HG03354 (cell line): ENCODE data around the gene HM13.
"Not testable (repeated sequence)": the region's sequence is repeated elsewhere in the genome, so short reads cannot be mapped to it uniquely, and the experiment has no call there.

Experiments
- ATAC-seq: cut with Tn5 transposase; IDR thresholded peaks from one replicate; pipeline ENCODE4 v1.9.1; 2021; ENCODE audit warnings: mild to moderate bottlenecking; ENCODE audit not compliant: unreplicated experiment, poor library complexity, severe bottlenecking

The HM13 gene

DNA sequence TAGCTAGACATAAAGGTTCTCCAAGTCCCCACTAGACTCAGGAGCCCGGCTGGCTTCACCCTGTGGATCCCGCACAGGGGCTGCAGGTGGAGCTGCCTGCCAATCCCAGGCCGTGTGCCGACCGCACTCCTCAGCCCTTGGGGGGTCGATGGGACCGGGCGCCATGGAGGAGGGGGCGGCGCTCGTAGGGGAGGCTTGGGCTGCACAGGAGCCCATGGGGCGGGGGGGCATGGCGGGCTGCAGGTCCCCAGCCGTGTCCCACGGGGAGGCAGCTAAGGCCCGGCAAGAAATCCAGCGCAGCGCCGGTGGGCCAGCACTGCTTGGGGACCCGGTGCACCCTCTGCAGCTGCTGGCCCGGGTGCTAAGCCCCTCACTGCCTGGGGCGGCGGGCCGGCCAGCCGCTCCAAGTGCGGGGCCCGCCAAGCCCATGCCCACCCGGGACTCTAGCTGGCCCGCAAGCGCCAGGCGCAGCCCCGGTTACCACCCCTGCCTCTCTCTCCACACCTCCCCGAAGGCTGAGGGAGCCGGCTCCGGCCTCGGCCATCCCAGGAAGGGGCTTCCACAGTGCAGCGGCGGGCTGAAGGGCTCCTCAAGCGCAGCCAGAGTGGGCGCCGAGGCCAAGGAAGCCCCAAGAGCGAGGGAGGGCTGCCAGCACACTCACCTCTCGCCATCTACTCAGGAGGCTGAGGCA, 64.4 kb downstream of the HM13 start:
- no peak for ATAC-seq

DNA sequence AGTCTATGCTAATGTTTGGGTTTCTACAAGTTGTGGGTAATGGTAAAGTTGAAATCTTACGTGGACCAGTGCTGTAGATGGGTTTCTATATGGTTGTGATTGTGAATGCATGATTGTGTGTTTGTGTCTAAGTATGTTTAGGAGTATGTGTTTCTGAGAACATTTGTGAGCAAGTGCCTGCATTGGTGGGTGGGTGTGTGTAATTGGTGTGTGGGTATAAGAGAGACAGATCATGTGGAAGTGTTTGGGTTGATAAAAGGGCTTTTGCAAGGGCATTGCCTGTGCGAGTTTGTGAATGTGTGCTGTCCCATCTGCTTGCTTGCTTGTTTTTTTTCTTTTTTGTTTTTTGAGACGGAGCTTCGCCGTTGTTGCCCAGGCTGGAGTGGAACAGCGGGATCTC, 65.0 kb downstream of the HM13 start:
- ATAC-seq = no peak

DNA sequence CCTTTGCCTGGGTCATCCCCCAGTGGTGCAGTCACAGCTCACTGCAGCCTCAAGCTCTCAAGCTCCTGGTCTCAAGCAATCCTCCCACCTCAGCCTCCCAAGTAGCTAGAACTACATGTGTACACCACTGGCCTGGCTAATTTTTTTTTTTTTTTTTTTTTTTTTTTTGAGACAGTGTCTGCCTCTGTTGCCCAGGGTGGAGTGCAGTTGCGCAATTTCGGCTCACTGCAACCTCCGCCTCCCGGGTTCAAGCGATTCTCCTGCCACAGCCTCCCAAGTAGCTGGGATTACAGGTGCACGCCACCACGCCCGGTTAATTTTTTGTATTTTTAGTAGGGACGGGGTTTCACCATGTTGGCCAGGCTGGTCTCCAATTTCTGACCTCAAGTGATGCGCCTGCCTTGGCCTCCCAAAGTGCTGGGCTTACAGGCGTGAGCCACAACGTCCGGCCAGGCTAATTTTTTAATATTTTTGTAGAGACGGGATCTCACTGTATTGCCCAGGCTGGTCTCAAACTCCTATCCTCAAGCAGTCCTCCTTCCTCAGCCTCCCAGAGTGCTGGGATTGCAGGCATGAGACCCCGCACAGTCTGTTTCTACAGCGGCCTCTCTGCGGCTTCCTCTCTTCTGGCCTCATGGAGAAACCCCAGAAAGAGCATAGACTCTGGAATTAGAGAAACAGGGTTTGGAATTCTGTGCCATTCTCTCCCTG, 65.9 kb downstream of the HM13 start:
- ATAC-seq = not testable (repeated sequence)

DNA sequence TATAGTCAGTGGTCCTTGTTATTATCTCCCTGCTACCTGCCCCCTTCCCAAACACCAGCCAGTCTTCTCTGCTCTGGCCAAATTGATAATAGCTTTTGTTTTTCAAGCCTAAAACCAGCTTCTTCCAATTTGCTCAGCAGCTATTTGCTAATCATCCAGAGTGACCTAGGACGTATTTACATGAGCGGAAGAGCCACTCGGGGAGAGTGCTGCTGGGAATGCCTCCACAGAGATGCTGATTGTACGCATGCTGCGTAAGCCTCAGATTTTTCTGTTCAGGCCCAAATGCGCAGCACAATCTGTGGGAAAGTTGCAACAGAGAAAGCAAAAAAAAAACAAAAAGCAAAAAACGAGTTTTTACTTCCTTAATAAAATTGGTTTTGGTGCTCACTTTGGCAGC, 66.5 kb downstream of the HM13 start:
- no peak for ATAC-seq

DNA sequence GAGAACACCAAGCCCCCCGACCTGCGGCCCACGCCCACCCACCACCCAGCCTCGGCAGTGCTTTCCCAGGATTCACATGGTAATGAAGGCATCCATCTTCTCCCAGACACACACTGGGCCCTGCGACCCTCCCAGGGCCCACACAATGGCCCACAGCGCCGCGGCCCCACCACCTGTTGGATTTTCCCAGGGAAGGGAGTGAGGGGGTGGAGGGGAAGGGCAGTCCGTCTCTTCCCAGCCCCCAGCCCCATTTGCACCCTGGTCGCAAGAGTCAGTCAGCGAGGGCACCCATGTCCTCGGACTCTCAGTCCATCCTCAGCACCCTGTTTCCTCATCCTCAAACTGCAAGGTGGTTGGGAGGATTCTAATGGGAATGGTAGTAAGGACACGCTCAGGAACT, 67.1 kb downstream of the HM13 start:
- no peak for ATAC-seq

DNA sequence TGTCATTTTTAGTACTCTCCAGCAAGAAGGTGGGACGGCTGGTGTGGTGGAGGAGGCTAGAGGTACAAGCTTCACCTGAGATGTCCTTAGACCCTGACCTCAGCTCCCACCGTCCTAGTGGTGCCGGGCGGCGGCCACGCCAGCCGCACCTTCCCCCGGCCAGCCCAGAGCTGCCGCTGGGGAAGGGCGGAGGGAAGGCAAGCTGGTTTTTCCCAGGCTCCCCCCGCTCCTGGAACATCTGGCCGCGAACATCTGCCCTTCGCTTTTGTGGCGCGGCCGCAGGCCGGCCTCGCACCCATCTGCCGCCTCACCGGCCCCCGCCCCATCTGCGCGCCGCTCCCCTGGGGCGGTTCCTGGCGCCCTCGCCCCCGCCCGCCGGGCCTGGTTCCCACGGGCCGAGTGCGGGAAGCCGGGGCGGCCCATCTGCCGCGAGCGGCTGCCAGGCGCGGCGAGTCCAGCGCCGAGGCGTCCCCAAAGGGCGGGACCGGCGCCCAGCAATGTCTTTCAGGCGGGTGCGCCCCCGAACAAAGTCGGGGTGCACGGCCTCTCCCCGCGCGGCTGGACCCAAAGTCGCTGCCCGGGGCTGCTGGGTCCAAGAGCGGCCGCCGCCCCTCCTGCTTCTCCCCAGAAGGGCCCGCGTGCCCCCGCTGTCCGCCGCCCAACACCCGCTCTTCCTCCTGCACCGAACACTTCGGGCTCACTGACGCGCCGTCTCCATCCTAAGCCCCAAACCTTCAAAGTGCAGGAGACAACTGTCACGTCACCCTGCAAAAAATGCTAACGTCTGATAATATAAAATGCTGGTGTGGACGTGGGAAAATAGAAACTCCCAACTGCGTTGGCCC, 73.5 kb downstream of the HM13 start:
- no peak for ATAC-seq

DNA sequence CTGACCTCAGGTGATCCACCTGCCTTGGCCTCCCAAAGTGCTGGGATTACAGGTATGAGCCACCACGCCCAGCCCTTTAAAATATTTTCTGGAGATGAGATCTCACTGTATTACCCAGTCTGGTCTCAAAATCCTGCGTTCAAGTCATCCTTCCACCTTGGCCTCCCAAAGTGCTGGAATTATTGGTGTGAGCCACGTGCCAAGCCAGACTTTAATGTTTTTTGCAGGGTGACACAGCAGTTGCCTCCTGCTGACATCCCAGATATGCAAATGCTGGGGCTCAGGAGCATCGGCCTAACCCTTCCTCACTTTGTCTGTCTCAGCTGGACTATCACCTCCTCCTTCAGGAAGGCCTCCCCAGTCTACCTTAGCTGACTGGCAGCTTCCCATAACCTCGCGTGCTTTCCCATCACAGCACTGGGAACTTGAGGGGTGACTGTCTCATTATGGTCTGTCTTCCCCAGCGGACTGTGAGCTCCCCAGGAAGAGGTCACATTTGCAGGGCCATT, 76.5 kb downstream of the HM13 start:
- no peak for ATAC-seq

DNA sequence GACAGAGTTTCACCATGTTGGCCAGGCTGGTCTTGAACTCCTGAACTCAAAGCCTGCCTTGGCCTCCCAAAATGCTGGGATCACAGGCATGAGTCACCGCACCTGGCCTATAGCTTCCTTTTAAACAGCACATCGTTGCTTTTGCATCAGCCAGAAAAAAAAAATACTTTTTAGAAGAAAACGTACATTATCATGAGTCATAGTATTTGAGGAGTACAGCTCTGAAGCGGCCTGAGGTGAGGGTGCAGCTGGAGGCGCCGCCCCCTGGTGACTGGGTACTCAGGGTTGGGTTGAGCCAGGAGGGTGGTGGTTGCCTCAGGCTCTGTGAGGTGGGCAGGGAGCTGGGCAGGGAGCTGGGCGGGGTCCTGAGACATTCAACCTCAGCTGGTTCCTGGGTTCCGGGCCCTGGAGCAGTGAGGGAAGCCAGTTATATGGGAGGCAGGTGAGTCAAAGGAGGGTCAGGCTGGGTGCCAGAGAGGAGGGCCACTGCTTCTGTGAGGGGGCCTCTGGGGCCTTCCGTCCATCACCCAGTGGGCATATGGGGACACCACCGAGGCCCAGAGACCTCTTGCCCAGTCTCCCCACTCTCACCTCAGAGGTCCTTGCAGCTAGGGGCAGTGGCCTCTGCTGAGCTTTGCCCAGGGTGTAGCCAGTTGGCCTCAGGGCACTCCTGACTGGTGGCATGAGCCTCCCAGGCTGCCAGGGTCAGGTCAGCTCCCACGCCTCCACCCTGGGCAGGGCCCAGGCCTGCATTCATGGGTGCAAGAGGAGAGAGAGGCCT, 79.2 kb downstream of the HM13 start:
- ATAC-seq = no peak

DNA sequence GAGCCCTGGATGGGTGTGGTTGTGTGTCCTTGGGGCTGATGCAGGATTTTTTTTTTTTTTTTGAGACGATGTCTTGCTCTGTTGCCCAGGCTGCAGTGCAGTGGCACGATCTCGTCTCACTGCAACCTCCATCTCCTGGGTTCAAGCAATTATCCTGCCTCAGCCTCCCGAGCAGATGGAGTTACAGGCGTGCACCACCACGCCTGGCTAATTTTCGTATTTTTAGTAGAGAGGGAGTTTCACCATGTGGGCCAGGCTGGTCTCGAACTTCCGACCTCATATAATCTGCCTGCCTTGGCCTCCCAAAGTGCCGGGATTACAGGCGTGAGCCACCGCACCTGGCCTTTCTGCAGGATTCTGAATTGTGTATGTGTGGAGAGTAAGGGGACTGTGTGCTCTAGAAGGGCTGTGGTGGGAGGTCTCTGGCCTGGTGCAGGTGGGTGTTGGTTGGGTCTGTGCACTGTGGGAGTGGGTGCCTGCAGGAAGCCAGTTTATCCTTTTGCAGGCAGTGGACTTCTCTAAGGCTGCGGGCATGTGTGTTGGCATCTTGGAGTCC, 79.8 kb downstream of the HM13 start:
- no peak for ATAC-seq

DNA sequence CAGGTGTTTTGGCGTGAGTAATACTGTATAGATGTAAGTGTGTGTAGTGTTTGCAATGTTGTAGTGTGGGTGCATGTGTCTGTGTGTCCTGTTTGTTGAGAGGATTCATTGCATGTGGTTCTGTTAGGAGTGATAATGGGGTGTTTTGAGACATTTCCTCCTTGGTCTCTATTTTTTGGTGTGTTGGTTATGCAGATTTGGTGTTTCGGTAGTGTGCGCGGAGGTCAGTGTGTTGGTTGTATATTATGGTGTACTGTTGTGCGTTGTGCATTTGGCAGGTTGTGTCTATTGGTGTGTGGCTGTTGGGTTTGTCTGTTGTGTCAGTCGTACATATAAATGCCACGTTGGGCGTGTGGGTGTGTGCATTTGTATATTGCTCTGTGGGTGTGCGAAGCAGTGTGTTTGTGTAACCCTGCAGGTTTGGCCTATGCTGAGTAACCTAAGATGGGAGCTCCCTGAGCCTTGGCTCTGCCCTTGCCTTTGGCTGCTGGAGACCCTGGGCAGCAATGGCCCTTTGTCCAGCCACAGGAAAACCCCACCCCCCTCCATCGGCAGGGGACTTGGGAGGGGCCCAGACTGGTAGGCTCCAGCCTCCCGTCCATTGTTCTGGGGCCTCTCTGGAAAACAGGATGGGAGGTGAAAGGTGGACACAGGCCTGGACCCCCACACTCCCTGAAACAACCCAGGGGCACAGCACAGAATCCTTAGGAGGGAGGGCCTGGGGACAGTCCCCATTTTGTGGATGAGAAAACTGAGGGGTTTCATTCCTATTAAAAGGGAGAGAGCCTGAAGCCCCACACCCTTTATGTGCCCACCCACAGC, 80.5 kb downstream of the HM13 start:
- no peak for ATAC-seq

DNA sequence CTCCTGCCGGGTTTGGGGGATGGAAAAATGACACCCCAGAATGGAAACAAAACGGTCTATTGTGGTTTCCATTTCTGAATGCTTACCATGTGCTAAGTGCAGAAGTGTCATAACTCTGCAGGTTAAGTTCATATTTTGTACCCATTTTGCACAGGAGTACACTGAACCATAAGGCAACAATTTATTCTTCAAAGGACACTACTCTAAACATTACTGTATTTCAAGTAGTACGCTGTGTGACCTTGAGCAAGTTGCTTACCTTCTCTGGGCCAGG, 81.1 kb downstream of the HM13 start:
- no peak for ATAC-seq

DNA sequence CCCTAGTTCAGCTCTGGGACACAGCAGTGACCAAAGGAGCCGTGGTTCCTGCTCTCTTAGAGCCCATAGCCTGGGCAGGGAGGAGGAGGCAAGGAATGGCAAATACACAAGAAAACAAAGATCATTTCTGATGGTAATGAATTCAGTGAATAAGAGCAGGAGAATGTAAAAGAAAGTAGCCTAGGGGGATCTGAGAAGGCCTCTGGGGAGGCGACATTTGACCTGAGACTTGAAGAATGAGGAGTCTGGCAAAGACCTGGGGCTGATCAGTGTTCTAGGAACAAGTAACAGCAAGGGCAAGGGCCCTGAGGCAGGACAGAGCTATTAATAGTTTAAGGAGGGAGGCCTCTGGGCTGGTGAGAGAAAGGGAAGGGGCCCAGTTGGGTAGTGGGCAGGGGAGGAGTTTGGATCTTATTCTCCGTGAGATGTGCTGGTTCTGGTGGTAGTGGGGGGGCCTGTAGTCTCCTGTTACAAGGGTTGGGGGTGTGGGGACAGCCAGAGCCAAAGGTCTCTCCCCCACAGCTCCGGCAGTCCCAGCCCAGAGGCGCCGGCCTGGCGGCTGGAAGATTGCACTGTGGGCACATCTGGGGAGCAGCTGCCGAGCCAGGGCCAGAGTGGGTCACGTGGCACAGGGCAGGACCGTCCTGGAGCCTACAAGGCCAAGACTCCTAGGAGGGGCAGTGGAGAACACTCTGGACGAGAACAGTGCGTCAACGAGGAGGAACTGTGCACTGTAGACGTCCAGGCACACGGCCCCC, 81.6 kb downstream of the HM13 start:
- ATAC-seq = no peak

DNA sequence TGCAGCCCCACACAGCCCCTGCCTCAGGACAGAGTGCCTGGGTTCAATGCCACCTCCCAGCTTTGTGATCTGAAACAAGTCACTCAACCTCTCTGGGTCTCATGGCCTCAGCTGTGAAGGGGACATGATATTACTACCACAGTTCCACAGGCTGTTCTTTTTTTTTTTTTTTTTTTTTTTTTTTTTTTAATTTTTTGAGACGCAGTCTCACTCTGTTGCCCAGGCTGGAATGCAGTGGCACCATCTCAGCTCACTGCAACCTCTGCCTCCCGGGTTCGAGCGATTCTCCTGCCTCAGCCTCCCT, 82.1 kb downstream of the HM13 start:
- not testable (repeated sequence) for ATAC-seq

DNA sequence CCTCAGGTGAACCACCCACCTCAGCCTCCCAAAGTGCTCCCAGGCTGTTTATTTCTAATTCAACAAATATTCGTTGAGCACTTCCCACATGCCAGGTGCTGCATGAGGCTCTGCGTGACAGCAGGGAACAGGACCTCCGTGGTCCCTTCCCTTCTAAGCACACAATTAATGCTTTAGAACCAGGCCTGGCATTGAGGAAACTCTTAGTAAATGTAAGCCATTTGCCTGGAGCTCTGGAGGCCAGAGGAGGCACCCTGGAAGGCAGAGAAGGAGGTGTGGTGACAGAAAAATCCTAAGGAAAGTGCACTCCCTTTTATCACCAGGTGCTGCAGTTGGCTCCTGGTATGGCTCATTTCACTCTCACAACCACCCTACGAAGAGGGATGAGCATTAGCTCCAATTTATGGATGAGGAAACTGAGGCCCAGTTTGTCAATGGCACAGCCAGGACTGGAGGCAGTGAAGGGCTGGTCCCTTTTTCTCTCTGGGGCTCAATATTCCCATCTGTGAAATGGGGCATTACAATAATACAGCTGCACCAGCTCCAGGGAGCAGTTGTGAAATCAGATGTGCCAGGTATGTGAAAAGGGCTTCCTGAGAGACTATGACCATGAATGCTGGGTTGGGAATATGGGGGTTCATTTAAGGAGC, 82.7 kb downstream of the HM13 start:
- ATAC-seq = no peak

DNA sequence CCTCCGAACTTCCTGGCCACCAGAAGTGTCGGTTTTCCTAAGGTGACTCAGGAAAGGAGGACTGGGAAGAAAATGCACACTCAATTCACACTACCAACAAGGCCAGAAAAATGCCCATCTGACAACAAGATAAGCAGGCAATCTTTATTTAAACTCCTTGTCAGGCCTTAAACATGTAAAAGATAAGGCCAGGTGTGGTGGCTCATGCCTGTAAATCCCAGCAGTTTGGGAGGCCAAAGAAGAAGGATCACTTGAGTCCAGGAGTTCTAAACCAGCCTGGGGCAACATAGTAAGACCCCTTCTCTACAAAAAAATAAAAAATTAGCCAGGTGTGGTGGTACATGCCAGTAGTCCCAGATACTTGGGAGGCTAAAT, 83.2 kb downstream of the HM13 start:
- no peak for ATAC-seq

DNA sequence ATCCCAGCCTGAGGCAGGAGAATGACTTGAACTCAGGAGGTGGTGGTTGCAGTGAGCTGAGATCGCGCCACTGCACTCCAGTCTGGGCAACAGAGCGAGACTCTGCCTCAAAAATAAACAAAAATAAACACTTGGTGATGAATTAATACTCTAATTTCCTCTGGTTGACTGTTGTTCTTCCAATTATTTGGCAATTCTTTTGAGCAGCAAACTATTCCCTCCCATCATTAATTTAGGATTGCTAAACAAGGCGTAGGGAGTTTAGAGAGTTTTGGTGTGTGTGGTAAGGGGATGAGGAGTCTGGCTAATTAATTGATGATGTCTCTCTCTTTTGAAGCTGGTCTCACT, 88.2 kb downstream of the HM13 start:
- no peak for ATAC-seq

DNA sequence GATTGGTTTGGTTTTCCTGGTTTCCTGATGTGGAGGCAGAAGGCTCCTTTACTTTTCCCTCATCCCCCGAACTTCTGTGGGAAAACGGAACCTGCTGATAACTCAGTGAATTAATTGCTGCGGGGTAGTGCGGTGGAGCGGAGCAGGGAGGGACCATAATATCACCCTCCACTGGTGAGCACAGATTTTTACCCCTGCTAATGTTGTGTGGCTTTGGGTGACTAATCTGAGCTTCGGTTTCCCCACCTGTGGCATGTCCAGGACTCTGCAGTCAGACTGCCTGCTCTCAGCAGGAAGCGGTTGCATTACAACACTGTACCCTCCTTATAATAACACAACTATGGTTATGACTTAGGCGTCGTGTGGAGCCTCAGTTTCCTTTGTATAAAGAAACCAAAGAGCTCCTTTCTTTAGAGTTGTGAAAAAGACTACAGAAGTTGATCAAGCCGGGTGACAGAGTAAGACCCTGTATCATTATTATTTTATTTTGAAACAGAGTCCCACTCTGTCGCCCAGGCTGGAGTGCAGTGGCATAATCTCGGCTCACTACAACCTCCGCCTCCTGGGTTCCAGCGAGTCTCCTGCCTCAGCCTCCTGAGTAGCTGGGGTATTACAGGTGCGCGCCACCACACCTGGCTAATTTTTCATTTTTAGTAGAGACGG, 88.7 kb downstream of the HM13 start:
- ATAC-seq = peak; percentile 51
